Hematopoietic multipotent progenitor cell treated with erythropoietin and hydrocortisone succinate and interleukin-3 and kit ligand, for 15 days (in vitro differentiated cells): ENCODE measurements around the gene CACNA1A.
A peak's percentile ranks its signal among the peaks of the same experiment; 100 is the strongest.

Experiments
- DNase-seq: peaks from one replicate; pipeline ENCODE4 v3.0.0-alpha.2; 2015; ENCODE audit warnings: low spot score

The CACNA1A gene

GRCh38 chr19:13493516-13494310 lies 12.6 kb downstream of the CACNA1A start:
- DNase-seq, result no peak

- DNase-seq, result no peak
Observed at GRCh38 chr19:13492128-13492527, 14.2 kb downstream of the CACNA1A start.

GRCh38 chr19:13487985-13488384 lies 18.3 kb downstream of the CACNA1A start:
- DNase-seq, result no peak

GRCh38 chr19:13484166-13484565 lies 22.1 kb downstream of the CACNA1A start:
- DNase-seq, result no peak

GRCh38 chr19:13483215-13483614 lies 23.1 kb downstream of the CACNA1A start:
- no peak for DNase-seq

- no peak for DNase-seq
Observed at GRCh38 chr19:13478576-13478975, 27.7 kb downstream of the CACNA1A start.

GRCh38 chr19:13476071-13476470 lies 30.2 kb downstream of the CACNA1A start:
- DNase-seq, result no peak

- DNase-seq, result no peak
Observed at GRCh38 chr19:13475044-13475443, 31.2 kb downstream of the CACNA1A start.

GRCh38 chr19:13466697-13467096 lies 39.6 kb downstream of the CACNA1A start:
- DNase-seq, result no peak

GRCh38 chr19:13463296-13463695 lies 43.0 kb downstream of the CACNA1A start:
- DNase-seq, result no peak

- no peak for DNase-seq
Observed at GRCh38 chr19:13461536-13461935, 44.7 kb downstream of the CACNA1A start.

GRCh38 chr19:13460045-13460444 lies 46.2 kb downstream of the CACNA1A start:
- DNase-seq, result no peak

GRCh38 chr19:13459351-13459750 lies 46.9 kb downstream of the CACNA1A start:
- no peak for DNase-seq

GRCh38 chr19:13451434-13451995 lies 54.8 kb downstream of the CACNA1A start:
- DNase-seq, result no peak

GRCh38 chr19:13447978-13448377 lies 58.3 kb downstream of the CACNA1A start:
- DNase-seq, result no peak

GRCh38 chr19:13441810-13442512 lies 64.3 kb downstream of the CACNA1A start:
- DNase-seq, result peak; percentile 28

GRCh38 chr19:13437919-13438618 lies 68.2 kb downstream of the CACNA1A start:
- no peak for DNase-seq

- DNase-seq, result no peak
Observed at GRCh38 chr19:13436352-13436751, 69.9 kb downstream of the CACNA1A start.

GRCh38 chr19:13430790-13431582 lies 75.3 kb downstream of the CACNA1A start:
- peak; percentile 31 for DNase-seq

- no peak for DNase-seq
Observed at GRCh38 chr19:13429563-13429962, 76.7 kb downstream of the CACNA1A start.

- DNase-seq, result peak; percentile 10
Observed at GRCh38 chr19:13428352-13428751, 77.9 kb downstream of the CACNA1A start.
